GM21786 (cell line): Measurements from ENCODE around the gene HEXB.

Experiments
- ATAC-seq: cut with Tn5 transposase; IDR thresholded peaks from one replicate; pipeline ENCODE4 v1.9.1; 2021; ENCODE audit not compliant: unreplicated experiment

Gene HEXB

GRCh38 chr5:74684900-74685851 lies at the start of gene HEXB:
TSS of gene HEXB (plus strand) at chr5:74685233. CDS start at chr5:74685261, 28 bp downstream.
- peak; percentile 70 for ATAC-seq

- no peak for ATAC-seq
Measured at GRCh38 chr5:74636149-74636548, 48.9 kb upstream of the HEXB start.

DNA sequence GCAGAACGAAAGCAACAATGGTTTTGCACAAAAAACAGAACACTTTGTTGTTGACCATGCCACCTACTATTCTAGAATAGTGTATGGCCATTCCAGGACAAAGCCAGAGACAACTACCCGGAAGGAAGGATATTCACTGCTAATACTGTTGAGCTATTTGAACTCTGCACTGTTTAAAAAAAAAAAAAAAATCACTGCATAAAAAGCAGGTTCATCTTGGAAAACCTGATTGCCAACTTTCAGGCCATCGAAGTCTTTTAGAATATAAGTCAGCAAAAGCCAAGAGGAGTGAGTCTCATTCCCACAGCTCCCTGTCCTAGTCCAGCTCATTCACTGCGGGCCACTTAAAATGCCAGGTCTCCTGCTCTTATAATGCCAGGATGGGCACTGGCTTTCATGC lies 48.5 kb upstream of the HEXB start:
- ATAC-seq = no peak

DNA sequence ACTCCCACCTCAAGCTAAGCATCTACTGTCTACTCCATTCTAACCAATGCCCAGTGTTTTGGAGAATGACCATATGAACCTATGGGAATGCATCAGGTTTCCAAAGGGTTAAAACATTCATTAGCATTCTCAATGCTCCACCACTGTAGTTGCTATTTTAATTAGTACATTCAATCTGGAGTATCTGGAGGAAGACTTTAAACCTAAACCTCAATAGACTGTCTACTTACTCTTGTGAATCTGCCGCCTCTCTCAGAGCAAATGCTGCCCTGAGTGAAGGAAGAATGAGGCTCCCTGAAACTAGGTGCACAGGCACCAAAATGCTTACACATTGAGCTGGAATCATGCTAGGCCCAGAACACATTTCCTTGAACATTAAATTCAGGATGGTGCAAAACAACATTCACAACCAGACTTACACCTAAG lies 46.5 kb upstream of the HEXB start:
- ATAC-seq = no peak

DNA sequence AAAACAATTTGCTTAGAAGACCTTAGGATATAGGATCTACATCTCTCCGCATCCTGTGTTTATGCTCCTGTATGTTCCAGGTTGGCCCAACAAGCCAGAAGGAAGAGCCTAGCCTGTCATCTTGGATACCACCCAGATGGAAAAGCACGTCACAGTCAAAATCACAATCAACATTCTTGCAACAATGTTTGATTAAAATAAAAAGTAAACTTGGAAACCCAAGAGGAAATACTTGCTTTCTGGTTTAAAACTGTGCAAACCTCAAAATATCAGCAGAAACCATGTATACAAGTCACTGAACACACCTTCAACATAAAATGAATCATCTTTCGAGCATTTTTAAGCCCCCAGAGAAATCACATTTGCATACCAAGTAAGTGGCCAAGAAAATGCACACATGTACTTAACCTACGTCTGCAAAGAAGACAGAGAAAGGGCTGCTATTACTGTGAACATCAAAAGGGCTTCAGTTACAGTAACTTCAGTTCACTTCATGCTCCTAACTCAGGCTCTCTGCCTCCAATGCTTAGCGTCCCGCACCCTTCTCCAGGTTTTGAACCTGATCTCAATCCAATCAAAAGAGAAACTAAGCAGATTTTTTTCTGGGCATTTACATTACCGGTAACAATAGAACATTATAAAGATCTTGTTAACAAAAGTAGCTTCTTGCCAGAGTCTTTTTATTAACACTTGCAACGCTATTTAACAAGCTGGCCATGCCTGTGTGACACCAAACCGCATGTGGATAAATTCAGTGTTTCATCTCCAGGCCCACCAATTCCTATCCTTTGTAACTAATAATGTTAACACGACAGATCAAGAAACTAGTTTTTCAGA lies 45.8 kb upstream of the HEXB start:
- peak; percentile 46 for ATAC-seq

DNA sequence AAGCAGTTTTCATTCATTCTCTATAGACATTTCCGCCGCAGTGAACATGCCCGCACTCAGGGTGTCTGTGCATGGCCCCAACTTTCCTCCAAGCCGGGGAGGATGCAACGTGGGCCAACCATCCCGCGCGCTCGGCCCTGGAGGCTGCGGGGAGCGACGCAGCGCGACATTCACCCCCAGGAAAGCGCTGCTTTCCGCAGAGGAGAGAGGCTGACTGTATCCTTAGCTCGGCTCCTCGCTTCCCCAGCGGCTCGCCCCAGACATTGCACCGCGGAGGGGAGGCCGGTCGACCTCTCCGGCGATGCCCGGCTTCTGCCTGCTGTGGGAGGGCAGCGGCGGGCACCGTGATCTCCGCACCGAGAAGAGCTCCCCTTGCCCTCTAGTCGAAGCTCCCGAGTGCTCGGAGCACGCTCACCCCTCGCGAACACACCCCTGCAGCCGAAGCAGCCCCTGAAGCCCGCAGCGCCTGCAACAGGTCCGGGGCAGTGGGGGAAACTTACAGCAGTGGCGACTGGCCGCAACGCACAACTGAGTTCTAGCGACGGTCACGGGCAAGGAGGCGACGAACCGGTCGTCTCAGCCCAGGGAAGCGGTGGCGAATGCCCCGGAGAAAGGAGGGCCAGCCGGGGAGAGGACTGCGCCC lies 45.1 kb upstream of the HEXB start:
- ATAC-seq = peak; percentile 10

- peak; percentile 53 for ATAC-seq
Measured at GRCh38 chr5:74640450-74640953, 44.5 kb upstream of the HEXB start, which contains the start of gene ENC1. TSS of gene ENC1 (minus strand) at chr5:74640728. CDS start at chr5:74636485, 4,243 bp downstream.

DNA sequence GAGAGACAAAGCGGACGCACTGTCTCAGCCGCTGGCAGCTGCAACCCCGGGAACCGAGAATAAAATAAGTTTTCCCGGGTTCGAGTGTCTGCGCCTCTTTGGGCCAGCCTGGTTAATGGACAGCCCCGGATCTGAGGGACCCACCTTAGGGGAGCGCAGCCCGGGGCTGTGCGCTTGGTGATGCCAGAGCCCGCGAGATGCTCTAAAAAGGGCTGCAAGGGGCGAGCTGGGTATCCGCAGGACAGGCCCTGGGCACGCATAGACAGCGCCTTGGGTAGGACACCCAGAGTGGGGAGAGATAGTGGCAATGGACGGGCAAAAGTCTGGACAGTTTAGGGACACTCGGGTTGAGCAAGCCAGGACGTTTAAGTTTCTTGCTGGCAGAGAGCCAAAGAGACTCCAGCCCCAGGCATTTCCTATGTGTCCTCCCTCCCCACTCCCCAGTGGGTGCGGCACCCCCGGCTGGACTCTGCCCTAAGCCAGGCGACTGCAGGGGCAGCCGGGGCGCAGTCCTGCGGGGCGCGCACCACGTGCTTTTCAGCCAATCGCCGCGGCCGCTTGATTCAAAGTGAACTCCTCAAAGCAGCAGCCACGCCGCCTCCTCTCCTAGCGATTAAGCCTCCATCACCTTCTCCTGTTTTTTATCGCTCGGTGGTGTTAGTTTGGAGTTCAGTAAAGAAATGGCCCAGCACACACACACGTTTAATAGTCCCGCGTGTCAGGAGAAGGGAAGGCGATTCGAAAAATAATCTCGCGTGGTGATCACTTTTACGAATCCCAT lies 43.9 kb upstream of the HEXB start:
- peak; percentile 8 for ATAC-seq

DNA sequence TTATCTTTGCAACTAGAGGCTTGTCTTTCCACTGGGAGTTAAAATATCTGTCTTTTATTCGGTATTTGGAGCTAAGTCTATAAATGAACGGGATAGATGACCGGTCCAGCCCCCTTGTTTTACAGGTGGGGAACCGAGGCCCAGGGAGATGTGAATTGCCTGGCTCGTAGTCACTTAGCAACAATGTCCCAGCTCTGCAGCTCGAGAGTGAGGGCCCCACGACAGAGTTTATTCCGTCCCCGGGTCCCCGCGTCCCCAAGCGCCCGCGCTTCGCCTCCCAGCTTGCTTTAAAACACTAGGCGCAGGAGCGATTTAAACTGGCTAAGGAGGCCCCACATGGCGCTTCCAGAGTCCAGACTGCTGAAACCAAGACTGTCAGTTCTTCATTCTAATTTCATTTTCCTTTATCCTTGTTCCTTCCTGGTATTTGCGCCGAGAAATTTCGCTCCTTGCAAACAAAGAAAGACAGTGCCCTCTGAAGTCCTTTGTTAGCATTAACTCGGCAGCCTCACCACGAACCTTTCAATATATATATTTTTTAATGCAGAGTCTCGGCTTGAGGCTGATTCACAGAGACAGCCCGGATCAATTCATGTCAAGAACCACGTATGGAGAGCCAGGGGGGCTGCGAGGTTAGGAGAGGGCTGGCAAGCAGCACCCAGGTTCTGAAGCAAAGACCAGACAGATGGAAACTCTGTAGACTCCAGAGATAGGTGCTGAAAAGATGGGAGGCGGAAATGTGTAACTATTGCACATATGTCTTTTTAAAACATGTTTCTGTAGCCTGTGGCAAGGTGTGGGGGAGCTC lies 43.1 kb upstream of the HEXB start:
- ATAC-seq = no peak

DNA sequence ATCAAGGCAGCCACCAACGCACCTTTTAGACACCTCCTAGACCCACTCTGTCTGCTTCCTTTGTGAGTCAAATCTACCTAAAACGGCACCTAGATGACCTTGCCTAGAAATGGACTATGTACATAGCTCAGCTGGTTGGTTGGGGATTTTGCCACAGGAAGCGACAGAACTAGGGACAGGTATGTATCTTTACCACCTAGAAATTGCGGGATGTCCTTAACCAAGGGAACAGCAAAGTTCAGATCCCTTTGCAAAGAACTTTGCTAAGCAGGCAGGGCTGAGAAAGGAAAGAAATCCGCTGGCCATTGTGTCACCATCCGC lies 42.5 kb upstream of the HEXB start:
- no peak for ATAC-seq

GRCh38 chr5:74643111-74643562 lies 41.9 kb upstream of the HEXB start:
- ATAC-seq = no peak

- ATAC-seq = no peak
Measured at GRCh38 chr5:74647096-74647495, 37.9 kb upstream of the HEXB start.

GRCh38 chr5:74648835-74649293 lies 36.2 kb upstream of the HEXB start:
- no peak for ATAC-seq

DNA sequence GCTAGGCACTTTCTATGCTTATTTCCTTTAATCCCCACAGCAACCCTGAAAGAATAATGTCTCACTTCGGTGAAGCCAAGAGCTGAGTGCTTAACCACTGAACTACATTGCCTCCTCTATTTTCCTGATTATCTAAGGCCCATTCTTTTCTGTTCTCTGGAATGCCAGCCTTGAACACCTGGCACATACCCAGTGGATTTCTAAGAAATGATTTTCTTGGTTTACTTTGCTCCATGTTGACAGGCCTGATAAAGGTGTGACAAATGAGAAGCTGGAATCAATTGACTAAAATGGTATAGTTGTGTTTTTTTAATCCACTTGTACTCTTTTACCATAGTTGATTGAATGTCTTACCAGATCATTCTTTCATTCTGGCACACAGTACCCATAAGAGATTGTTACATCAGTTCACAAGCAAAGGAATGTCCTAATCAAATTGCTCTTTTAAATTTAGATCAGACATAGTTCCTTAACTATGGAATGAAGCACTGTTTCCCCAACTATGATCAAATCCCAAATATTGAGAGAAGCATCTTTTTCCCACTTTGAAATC lies 35.5 kb upstream of the HEXB start:
- no peak for ATAC-seq

GRCh38 chr5:74651710-74652109 lies 33.3 kb upstream of the HEXB start:
- no peak for ATAC-seq

DNA sequence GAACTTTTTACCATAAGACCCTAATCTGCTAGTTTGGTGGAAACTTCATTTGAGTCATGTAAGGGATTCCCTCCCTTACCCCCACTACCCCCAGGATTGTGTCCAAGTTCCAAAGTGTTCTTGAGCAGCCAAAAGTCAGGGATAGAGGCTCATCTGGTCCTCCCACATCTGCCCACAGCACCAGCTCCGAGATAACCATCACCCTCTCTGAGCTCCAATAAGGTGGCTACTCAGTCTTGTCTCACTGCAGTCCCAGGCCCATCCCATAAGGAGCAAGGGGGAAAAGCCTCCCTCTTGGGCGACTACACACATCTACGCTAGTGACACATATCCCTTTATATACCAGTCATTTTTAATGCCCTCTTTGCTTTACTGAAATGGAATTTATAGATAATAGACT lies 32.5 kb upstream of the HEXB start:
- no peak for ATAC-seq

DNA sequence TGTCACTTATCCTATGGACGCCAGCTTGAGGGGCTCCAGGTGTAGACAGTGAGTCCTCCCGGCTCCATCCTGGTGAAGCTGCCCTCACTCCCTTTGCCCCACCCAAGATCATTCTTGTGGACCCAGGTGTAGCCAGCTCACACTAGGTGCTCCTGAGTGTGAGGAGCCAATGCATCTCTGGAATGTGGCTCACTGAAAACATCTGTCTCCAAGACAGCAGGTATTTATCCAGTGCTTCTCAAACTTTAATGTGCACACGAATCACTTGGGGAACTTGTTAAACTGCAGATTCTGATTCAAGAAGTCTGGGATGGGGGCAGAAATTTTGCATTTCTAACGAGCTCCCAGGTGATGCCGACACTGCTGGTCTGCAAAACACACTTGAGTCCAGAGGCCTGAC lies 31.0 kb upstream of the HEXB start:
- no peak for ATAC-seq

DNA sequence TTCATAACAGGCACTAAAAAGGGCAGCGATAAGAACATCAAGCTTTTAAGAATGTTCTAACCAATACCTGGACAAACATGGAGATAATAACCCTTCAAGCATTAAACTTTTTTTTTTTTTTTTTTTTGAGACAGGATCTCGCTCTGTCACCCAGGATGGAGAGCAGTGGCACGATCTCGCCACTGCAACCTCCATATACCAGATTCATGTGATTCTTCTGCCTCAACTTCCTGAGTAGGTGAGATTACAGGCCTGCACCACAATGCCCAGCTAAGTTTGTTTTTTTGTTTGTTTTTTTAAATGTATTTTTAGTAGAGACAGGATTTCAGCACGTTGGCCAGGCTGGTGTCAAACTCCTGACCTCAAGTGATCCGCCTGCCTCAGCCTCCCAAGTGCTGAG lies 29.8 kb upstream of the HEXB start:
- no peak for ATAC-seq

DNA sequence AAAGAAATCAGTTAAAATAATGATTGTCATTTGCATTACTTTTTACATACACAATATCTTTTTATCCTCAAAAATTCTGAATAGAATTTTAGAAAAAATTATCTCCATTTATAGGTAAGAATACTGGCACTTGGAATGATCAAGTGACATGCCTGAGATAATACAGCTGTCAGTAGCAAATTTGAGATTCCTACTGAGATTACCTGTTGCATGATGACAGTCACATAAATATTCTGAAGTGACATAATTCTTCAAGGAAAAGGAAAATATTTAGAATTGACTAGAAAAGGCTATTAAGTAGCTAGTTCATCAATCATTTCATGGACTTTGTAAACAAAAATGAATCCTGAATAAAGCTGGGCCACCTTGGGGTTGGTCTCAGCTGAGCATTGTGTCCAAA lies 29.3 kb upstream of the HEXB start:
- ATAC-seq = no peak
